Lung (tissue), 12 donors: ENCODE results near the gene POLH. TPM values are rescaled to one million over a fixed set of nuclear protein-coding genes. Genes with fewer than 3 reads are reported as not detected.

Experiments used
- ATAC-seq: fragments of 200-7000 bp; cut with Tn5 transposase; one replicate; pipeline ENCODE4 v1.9.1; 2020; ENCODE audit warnings: moderate number of reproducible peaks; ENCODE audit not compliant: insufficient read depth, low FRiP score
- DNase-seq, 3 donors: peaks; one replicate each; pipeline ENCODE4 v3.0.0-alpha.2; 2013 to 2017
- H3K27ac ChIP-seq, 2 donors: one replicate each; pipeline ENCODE4 v1.5.1; 2013; ENCODE audit warnings: mild to moderate bottlenecking in 2 of 2, moderate library complexity in 2 of 2, control low read depth in 1 of 2, inconsistent platforms in 1 of 2, low read depth in 1 of 2, low read length in 1 of 2
- H3K27me3 ChIP-seq, 3 donors: one replicate each; pipeline ENCODE4 v1.5.1; 2013; ENCODE audit warnings: low read length in 2 of 3; ENCODE audit not compliant: control insufficient read depth in 3 of 3, insufficient read depth in 3 of 3
- H3K36me3 ChIP-seq, 4 donors: one replicate each; pipeline ENCODE4 v1.5.1; 2013; ENCODE audit warnings: low read length in 4 of 4, mild to moderate bottlenecking in 1 of 4, moderate library complexity in 1 of 4; ENCODE audit not compliant: control insufficient read depth in 4 of 4, insufficient read depth in 4 of 4
- H3K4me1 ChIP-seq, 5 donors: one replicate each; pipeline ENCODE4 v1.5.1; 2013; ENCODE audit warnings: low read length in 5 of 5, mild to moderate bottlenecking in 2 of 5, moderate library complexity in 1 of 5; ENCODE audit not compliant: control insufficient read depth in 5 of 5, insufficient read depth in 5 of 5
- H3K4me3 ChIP-seq: one replicate; pipeline ENCODE4 v1.5.1; 2013; ENCODE audit warnings: mild to moderate bottlenecking, control low read depth, moderate library complexity
- H3K9ac ChIP-seq, 2 donors: one replicate each; pipeline ENCODE4 v1.5.1; 2013; ENCODE audit warnings: low read length in 2 of 2, control low read depth in 1 of 2; ENCODE audit not compliant: insufficient read depth in 1 of 2
- H3K9me3 ChIP-seq, 4 donors: one replicate each; pipeline ENCODE4 v1.5.1; 2013; ENCODE audit warnings: low read length in 3 of 4, mild to moderate bottlenecking in 1 of 4, moderate library complexity in 1 of 4; ENCODE audit not compliant: control insufficient read depth in 4 of 4, insufficient read depth in 3 of 4
- WGBS, 2 donors: extraction: QIAGEN DNeasy Blood & Tissue Kit; methylation state at CpG; one replicate each; pipeline ENCODE4 v1.1.7; 2013; 5-methylcytosine and 5-hydroxymethylcytosine counted together
- polyA plus RNA-seq, 2 donors: library from polyadenylated mRNA; stranded (reverse); fragments of 200-250 nt; gene quantifications; one replicate each; pipeline ENCODE4 v1.2.1, GENCODE V29; 2013
- total RNA-seq, 2 donors: library from RNA; depleted of rRNA in 1 of 2; stranded (reverse); fragments of >200 nt in 1 of 2; gene quantifications; one replicate each; pipeline ENCODE4 v1.2.1, GENCODE V29; 2014 to 2021
- TF ChIP-seq, protein P1 (sequence below): IDR thresholded peaks from 2 replicates; pipeline ENCODE4 v1.5.1; 2012; ENCODE audit warnings: mild to moderate bottlenecking; ENCODE audit errors: control extremely low read depth, extremely low read depth
- donor health status: control.
- donor health status: control.
- donor health status: Bipolar disorder and iron deficiency.
- donor health status: healthy.
- donor health status: DM: yes; HTN: yes; CAD: no.

POLH gene
- total and polyA plus RNA-seq, 4 donors, result 4.0 to 27.3 (median 7.5) TPM

DNA sequence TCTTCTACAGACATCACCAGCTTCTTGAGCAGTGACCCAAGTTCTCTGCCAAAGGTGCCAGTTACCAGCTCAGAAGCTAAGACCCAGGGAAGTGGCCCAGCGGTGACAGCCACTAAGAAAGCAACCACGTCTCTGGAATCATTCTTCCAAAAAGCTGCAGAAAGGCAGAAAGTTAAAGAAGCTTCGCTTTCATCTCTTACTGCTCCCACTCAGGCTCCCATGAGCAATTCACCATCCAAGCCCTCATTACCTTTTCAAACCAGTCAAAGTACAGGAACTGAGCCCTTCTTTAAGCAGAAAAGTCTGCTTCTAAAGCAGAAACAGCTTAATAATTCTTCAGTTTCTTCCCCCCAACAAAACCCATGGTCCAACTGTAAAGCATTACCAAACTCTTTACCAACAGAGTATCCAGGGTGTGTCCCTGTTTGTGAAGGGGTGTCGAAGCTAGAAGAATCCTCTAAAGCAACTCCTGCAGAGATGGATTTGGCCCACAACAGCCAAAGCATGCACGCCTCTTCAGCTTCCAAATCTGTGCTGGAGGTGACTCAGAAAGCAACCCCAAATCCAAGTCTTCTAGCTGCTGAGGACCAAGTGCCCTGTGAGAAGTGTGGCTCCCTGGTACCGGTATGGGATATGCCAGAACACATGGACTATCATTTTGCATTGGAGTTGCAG is 37.9 kb downstream of the POLH start:
- Histone ChIP-seq H3K27ac (no peak overlapping the region), H3K27me3 (no peaks in the 10 kb centered on the region), H3K36me3 (peaks cover 3 to 30% (median 17%) of the 10 kb centered on the region in 4 donors), H3K9me3 (no peaks in the 10 kb centered on the region), H3K9ac (no peak overlapping the region), H3K4me3 (no peak overlapping the region), H3K4me1 (no peaks in the 10 kb centered on the region)
- ATAC-seq (no peak), DNase-seq (no peak)
- TF ChIP-seq, protein P1, sequence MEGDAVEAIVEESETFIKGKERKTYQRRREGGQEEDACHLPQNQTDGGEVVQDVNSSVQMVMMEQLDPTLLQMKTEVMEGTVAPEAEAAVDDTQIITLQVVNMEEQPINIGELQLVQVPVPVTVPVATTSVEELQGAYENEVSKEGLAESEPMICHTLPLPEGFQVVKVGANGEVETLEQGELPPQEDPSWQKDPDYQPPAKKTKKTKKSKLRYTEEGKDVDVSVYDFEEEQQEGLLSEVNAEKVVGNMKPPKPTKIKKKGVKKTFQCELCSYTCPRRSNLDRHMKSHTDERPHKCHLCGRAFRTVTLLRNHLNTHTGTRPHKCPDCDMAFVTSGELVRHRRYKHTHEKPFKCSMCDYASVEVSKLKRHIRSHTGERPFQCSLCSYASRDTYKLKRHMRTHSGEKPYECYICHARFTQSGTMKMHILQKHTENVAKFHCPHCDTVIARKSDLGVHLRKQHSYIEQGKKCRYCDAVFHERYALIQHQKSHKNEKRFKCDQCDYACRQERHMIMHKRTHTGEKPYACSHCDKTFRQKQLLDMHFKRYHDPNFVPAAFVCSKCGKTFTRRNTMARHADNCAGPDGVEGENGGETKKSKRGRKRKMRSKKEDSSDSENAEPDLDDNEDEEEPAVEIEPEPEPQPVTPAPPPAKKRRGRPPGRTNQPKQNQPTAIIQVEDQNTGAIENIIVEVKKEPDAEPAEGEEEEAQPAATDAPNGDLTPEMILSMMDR, result no peak
- WGBS, 2 donors, result 96% methylated on average over 6 of the region's 6 CpGs

DNA sequence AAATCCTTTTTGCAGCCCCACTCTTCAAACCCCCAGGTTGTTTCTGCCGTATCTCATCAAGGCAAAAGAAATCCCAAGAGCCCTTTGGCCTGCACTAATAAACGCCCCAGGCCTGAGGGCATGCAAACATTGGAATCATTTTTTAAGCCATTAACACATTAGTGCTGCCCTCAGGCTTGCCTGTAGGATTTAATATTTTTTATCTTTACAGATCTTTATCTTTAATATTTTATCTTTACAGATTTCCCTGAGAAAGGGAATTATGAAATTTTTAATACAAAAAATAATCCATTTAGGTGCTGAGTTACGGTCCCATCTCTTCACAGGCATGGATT is 38.4 kb downstream of the POLH start:
- Histone ChIP-seq H3K4me3 (no peak overlapping the region), H3K9me3 (no peaks in the 10 kb centered on the region), H3K27ac (no peak overlapping the region), H3K27me3 (no peaks in the 10 kb centered on the region), H3K4me1 (no peaks in the 10 kb centered on the region), H3K9ac (no peak overlapping the region), H3K36me3 (peaks cover 3 to 27% (median 16%) of the 10 kb centered on the region in 4 donors)
- ATAC-seq, result no peak
- WGBS, 2 donors, result 87 to 96% methylated on average over 3 of the region's 3 CpGs
- DNase-seq, result no peak
- TF ChIP-seq, protein P1, result no peak

DNA sequence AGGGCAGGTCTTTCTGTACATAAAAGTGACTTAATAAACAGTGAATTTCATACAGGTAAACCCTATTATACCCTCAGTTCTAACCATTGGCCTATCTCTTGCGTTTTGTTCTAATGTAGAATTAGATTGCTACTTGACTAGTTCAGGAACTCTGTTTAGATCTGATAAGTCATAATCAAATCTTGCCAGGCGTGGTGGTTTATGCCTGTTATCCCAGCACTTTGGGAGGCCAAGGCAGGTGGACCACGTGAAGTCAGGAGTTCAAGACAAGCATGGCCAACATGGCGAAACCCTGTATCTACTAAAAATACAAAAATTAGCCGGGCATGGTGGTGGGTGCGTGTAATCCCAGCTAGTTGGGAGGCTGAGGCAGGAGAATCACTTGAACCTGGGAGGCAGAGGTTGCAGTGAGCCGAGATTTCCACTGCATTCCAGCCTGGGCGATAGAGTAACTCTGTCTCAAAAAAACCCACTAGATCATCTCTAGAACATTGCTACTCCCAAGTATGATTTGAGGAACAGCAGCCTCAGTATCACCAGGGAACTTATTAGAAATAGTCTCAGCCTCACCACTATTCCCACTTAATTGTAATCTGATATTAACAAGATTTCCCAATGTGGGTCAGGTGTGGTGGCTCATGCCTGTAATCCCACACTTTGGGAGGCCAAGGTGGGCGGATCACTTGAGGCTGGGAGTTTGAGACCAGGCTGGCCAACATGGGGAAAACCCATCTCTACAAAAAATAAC is 40.9 kb downstream of the POLH start:
- no peak for DNase-seq
- Histone ChIP-seq H3K36me3 (peaks cover 17 to 28% (median 26%) of the 10 kb centered on the region in 4 donors), H3K27ac (no peak overlapping the region), H3K9ac (no peak overlapping the region), H3K9me3 (no peaks in the 10 kb centered on the region), H3K4me3 (no peak overlapping the region), H3K4me1 (no peaks in the 10 kb centered on the region), H3K27me3 (no peaks in the 10 kb centered on the region)
- ATAC-seq, result no peak
- 90 to 94% methylated on average over 9 of the region's 9 CpGs for WGBS, 2 donors
- TF ChIP-seq, protein P1, result no peak
